Endothelial cell of umbilical vein (primary cell): ENCODE results near the gene PAGE3. TPM values are rescaled to one million over a fixed set of nuclear protein-coding genes. Genes with fewer than 3 reads are reported as not detected.

ENCODE experiments used
- BruUV-seq: library from RNA; stranded (reverse); fragments of 400-500 nt; replicated peaks from 2 replicates; lab custom pipeline; 2021; lab: Mats Ljungman, UMichigan
- CTCF ChIA-PET: fragments of 300-600, 350-600 bp; sonication (Branson Sonifier 250); formaldehyde crosslinking; loops from one replicate; lab custom pipeline; 2021; ENCODE audit warnings: antibody characterized with exemption, inconsistent platforms; lab: Charles Lee
- POLR2A ChIA-PET: fragments of 300-600, 350-600 bp; sonication (Branson Sonifier 250); formaldehyde crosslinking; loops from one replicate; lab custom pipeline; 2021; ENCODE audit warnings: antibody characterized with exemption, inconsistent platforms; lab: Charles Lee
- DNase-seq: peaks from one replicate; pipeline ENCODE4 v3.0.0-alpha.2; 2011; ENCODE audit warnings: low read depth, low spot score
- FAIRE-seq: peaks from 2 replicates; lab custom pipeline; 2011; peaks lifted over from hg19 to GRCh38; lab: Jason Lieb, UNC
- H2AFZ ChIP-seq: 2 replicates; pipeline ENCODE4 v1.6.0; 2012; ENCODE audit warnings: low read depth, low read length, control low read depth, inconsistent platforms
- H3K27ac ChIP-seq: 2 replicates; pipeline ENCODE4 v1.5.1; 2011; ENCODE audit warnings: low read depth, mild to moderate bottlenecking, control low read depth, low read length, moderate library complexity; ENCODE audit not compliant: insufficient read depth
- H3K27me3 ChIP-seq, 2 experiments: 2 replicates each; pipeline versions ENCODE4 v1.6.0 to v1.6.1; 2011; ENCODE audit warnings: low read length in 2 of 2, mixed read lengths in 1 of 2; ENCODE audit not compliant: control insufficient read depth in 2 of 2, insufficient read depth in 2 of 2
- H3K36me3 ChIP-seq, 2 experiments: 2 replicates in 1 of 2; 3 replicates in 1 of 2; pipeline ENCODE4 v1.5.1; 2011; ENCODE audit warnings: low read length in 2 of 2, mild to moderate bottlenecking in 1 of 2, moderate library complexity in 1 of 2; ENCODE audit not compliant: control insufficient read depth in 2 of 2, insufficient read depth in 2 of 2; ENCODE audit errors: extremely low read depth in 1 of 2
- H3K4me1 ChIP-seq: 3 replicates; pipeline ENCODE4 v1.5.1; 2011; ENCODE audit warnings: mild to moderate bottlenecking, low read length; ENCODE audit not compliant: control insufficient read depth, insufficient read depth; ENCODE audit errors: extremely low read depth
- H3K4me2 ChIP-seq: 2 replicates; pipeline ENCODE4 v1.6.1; 2011; ENCODE audit warnings: low read length, control low read depth, mixed read lengths; ENCODE audit not compliant: insufficient read depth
- H3K4me3 ChIP-seq, 3 experiments: fragments of 200-600 bp in 1 of 3; sonication (generic), shearing (Covaris generic) in 1 of 3; replicated peaks in 1 of 3; 2 replicates each; pipeline ENCODE4 v1.5.1; 2011 to 2016; ENCODE audit warnings: control low read depth in 3 of 3, low read length in 3 of 3, mild to moderate bottlenecking in 2 of 3, inconsistent platforms in 1 of 3, low read depth in 1 of 3, moderate library complexity in 1 of 3; ENCODE audit not compliant: insufficient read depth in 1 of 3
- H3K79me2 ChIP-seq: 2 replicates; pipeline ENCODE4 v1.6.0; 2012; ENCODE audit warnings: low read length, inconsistent platforms; ENCODE audit not compliant: control insufficient read depth, insufficient read depth
- H3K9ac ChIP-seq: replicated peaks from 2 replicates; pipeline ENCODE3; 2011; ENCODE audit warnings: low read length, control low read depth; ENCODE audit not compliant: insufficient read depth; ENCODE audit errors: extremely low read depth
- H3K9me1 ChIP-seq: replicated peaks from 3 replicates; pipeline ENCODE4 v1.6.0; 2011; ENCODE audit warnings: mild to moderate bottlenecking, low read length; ENCODE audit not compliant: control insufficient read depth, insufficient read depth; ENCODE audit errors: extremely low read depth
- H3K9me3 ChIP-seq: replicated peaks from 2 replicates; pipeline ENCODE4 v1.5.1; 2012; ENCODE audit warnings: low read length, inconsistent platforms; ENCODE audit not compliant: control insufficient read depth, insufficient read depth
- H4K20me1 ChIP-seq: replicated peaks from 2 replicates; pipeline ENCODE3; 2011; ENCODE audit warnings: mild to moderate bottlenecking, low read length; ENCODE audit not compliant: control insufficient read depth, insufficient read depth; ENCODE audit errors: extremely low read depth
- CTCF ChIP-seq, 2 donors: IDR thresholded peaks; 1 replicate in 1 of 2; 2 replicates in 1 of 2; pipeline ENCODE4 v1.5.1; 2011; ENCODE audit warnings: low read length in 2 of 2, mild to moderate bottlenecking in 2 of 2, moderate library complexity in 2 of 2, control low read depth in 1 of 2, inconsistent platforms in 1 of 2, low read depth in 1 of 2; ENCODE audit not compliant: insufficient read depth in 1 of 2; ENCODE audit errors: extremely low read depth in 1 of 2
- EZH2 ChIP-seq: IDR thresholded peaks from 2 replicates; pipeline ENCODE4 v1.6.1; 2012; ENCODE audit warnings: borderline replicate concordance, low read depth, mild to moderate bottlenecking, moderate library complexity, low read length, inconsistent platforms; ENCODE audit not compliant: severe bottlenecking
- FOS ChIP-seq: IDR thresholded peaks from 2 replicates; pipeline ENCODE4 v1.6.1; 2011; ENCODE audit warnings: mild to moderate bottlenecking, low read length, moderate library complexity, borderline replicate concordance; ENCODE audit not compliant: insufficient read depth
- GATA2 ChIP-seq: IDR thresholded peaks from 2 replicates; pipeline ENCODE4 v1.7.0; 2011; ENCODE audit warnings: low read depth, mild to moderate bottlenecking, moderate library complexity, mixed read lengths, low read length; ENCODE audit not compliant: insufficient read length, insufficient read depth
- JUN ChIP-seq: IDR thresholded peaks from 2 replicates; pipeline ENCODE4 v1.6.1; 2011; ENCODE audit warnings: borderline replicate concordance, low read depth; ENCODE audit not compliant: insufficient read length, insufficient read depth
- MAX ChIP-seq: IDR thresholded peaks from 2 replicates; pipeline ENCODE4 v1.6.1; 2011; ENCODE audit not compliant: insufficient read depth, insufficient read length
- MYC ChIP-seq: IDR thresholded peaks from one replicate; pipeline ENCODE4 v1.6.1; 2011; ENCODE audit warnings: mild to moderate bottlenecking, low read depth, low read length
- POLR2A ChIP-seq: IDR thresholded peaks from 2 replicates; pipeline ENCODE4 v1.6.1; 2012; ENCODE audit warnings: low read depth, mild to moderate bottlenecking, control low read depth, low read length
- POLR2AphosphoS5 ChIP-seq: IDR thresholded peaks from 2 replicates; pipeline ENCODE4 v1.6.1; 2012; ENCODE audit warnings: low read depth, mild to moderate bottlenecking, control low read depth, low read length, moderate library complexity; ENCODE audit not compliant: insufficient read depth
- dilution Hi-C: fragments of 300-500 bp; cut with MboI; formaldehyde crosslinking; loops from one replicate; pipeline ENCODE4 v1.15.0; 2019; ENCODE audit warnings: low sequenced_read_pairs; ENCODE audit not compliant: extremely low pct_ligation_motif_present
- intact Hi-C: fragments of 100-400 bp; cut with micrococcal nuclease; formaldehyde crosslinking; loops from one replicate; pipeline ENCODE4 v1.10.0; 2022
- polyA plus RNA-seq, 4 experiments: library from polyadenylated mRNA; depleted of rRNA in 3 of 4; stranded (reverse) in 3 of 4; unstranded in 1 of 4; fragments of >200 nt; gene quantifications; 2 replicates each; pipeline versions ENCODE4 v1.2.1 to v1.2.3, GENCODE V29; 2011 to 2012; ENCODE audit warnings: missing spikeins in 1 of 4
- total RNA-seq: library from RNA; stranded (reverse); gene quantifications from 2 replicates; pipeline ENCODE4 v1.2.3, GENCODE V29; 2021

Gene PAGE3
- total and polyA plus RNA-seq, 2 donors (not counting 3 experiments of a cell fraction or from before 2014, with no cell fraction given): not detected

GRCh38 chrX:55220119-55220794 is 44.5 kb downstream of the PAGE3 start, which contains the start of gene PAGE5:
Gene PAGE5, plus strand, starts transcription at chrX:55220346. Its CDS starts 1,037 bp downstream, at chrX:55221383.
- H3K36me3 ChIP-seq: no peaks in the 10 kb centered on the region
- BruUV-seq: no TSS peak
- H3K4me2 ChIP-seq: no peak within 1 kb of the TSS
- ChIA-PET POLR2A (no interaction called here), CTCF (no interaction called here)
- H3K79me2 ChIP-seq: no peaks in the 10 kb centered on the region
- H3K9me3 ChIP-seq: no peaks in the 10 kb centered on the region
- no peaks in the 10 kb centered on the region for H3K4me1 ChIP-seq
- no peaks in the 10 kb centered on the region for H3K9me1 ChIP-seq
- no peaks in the 10 kb centered on the region for H4K20me1 ChIP-seq
- no peak within 1 kb of the TSS for H2AFZ ChIP-seq
- FAIRE-seq (no peak), DNase-seq (no peak)
- H3K4me3 ChIP-seq: no peak within 1 kb of the TSS
- no peak within 1 kb of the TSS for H3K27ac ChIP-seq
- no peaks in the 10 kb centered on the region for H3K27me3 ChIP-seq
- dilution Hi-C loops (no loop called here), intact Hi-C loops (no loop called here)
- TF ChIP-seq POLR2AphosphoS5 (no peak), GATA2 (no peak), EZH2 (no peak), JUN (no peak), CTCF (IDR thresholded peaks at IDR 0.05; ENCODE audit: extremely low read depth in 1 of 2, insufficient read depth in 1 of 2, low read depth in 1 of 2, low read length in 2 of 2) (no peak), FOS (no peak), POLR2A (no peak), MYC (no peak), MAX (no peak)
- no peak within 1 kb of the TSS for H3K9ac ChIP-seq
